ENCODE measurements around the gene DEPDC5. TPM values are rescaled to one million over a fixed set of nuclear protein-coding genes. Genes with fewer than 3 reads are reported as not detected.

Gene DEPDC5
- total and polyA plus RNA-seq, 10 of the 15 experiments (the other 5 are each of a cell fraction or from before 2014, with no cell fraction given) = 3.0 to 38.9 (median 22.8) TPM

GRCh38 chr22:31883989-31884388 is 130.2 kb downstream of the DEPDC5 start (continued):
- TF ChIP-seq PBX3 (IDR thresholded peaks at IDR 0.05; ENCODE audit: insufficient replicate concordance, low read depth, low read length) (no peak), ZNF687 (IDR thresholded peaks at IDR 0.05) (no peak), BCL11A (IDR thresholded peaks at IDR 0.05; ENCODE audit: low read depth, low read length) (no peak), ESRRA (IDR thresholded peaks at IDR 0.05; ENCODE audit: low read length) (no peak), CBX5 (IDR thresholded peaks at IDR 0.05; ENCODE audit: low read depth) (no peak), ZBED1 (IDR thresholded peaks at IDR 0.05; ENCODE audit: borderline replicate concordance) (no peak)
